Fibroblast of skin of left quadriceps (primary cell): ENCODE data around the gene NEK6.
A peak's percentile ranks its signal among the peaks of the same experiment; 100 is the strongest.

Source experiments
- DNase-seq, 2 experiments: peaks; one replicate each; pipeline ENCODE4 v3.0.0-alpha.2; 2013; ENCODE audit warnings: low read depth in 2 of 2

The NEK6 gene

GRCh38 chr9:124354346-124355038, 96.7 kb downstream of the NEK6 start:
- no peak for DNase-seq

GRCh38 chr9:124355039-124355940, 97.5 kb downstream of the NEK6 start:
- DNase-seq: no peak

GRCh38 chr9:124355941-124356744, 98.4 kb downstream of the NEK6 start:
- DNase-seq: no peak

GRCh38 chr9:124356745-124357390, 99.1 kb downstream of the NEK6 start:
- no peak for DNase-seq

- no peak for DNase-seq
Measured at GRCh38 chr9:124357721-124358361, 100.1 kb downstream of the NEK6 start.

- no peak for DNase-seq
Measured at GRCh38 chr9:124358631-124359030, 100.9 kb downstream of the NEK6 start.

GRCh38 chr9:124359426-124359825, 101.7 kb downstream of the NEK6 start:
- no peak for DNase-seq

- DNase-seq: no peak
Measured at GRCh38 chr9:124359855-124360678, 102.3 kb downstream of the NEK6 start.

- DNase-seq: no peak
Measured at GRCh38 chr9:124361128-124361527, 103.4 kb downstream of the NEK6 start.

GRCh38 chr9:124363326-124364096, 105.8 kb downstream of the NEK6 start:
- no peak for DNase-seq

- no peak for DNase-seq
Measured at GRCh38 chr9:124364141-124364540, 106.4 kb downstream of the NEK6 start.

GRCh38 chr9:124365036-124365435, 107.3 kb downstream of the NEK6 start:
- DNase-seq: no peak

GRCh38 chr9:124366476-124367220, 108.9 kb downstream of the NEK6 start:
- no peak for DNase-seq

GRCh38 chr9:124368692-124369091, 110.9 kb downstream of the NEK6 start:
- DNase-seq: no peak

GRCh38 chr9:124369231-124369797, 111.6 kb downstream of the NEK6 start:
- no peak for DNase-seq

GRCh38 chr9:124370896-124371582, 113.3 kb downstream of the NEK6 start:
- peak in 1 of 2 experiments; percentile 34 for DNase-seq

- no peak for DNase-seq
Measured at GRCh38 chr9:124372038-124372437, 114.3 kb downstream of the NEK6 start.

- DNase-seq: no peak
Measured at GRCh38 chr9:124373386-124373785, 115.6 kb downstream of the NEK6 start.
